Breast epithelium (tissue), 3 donors: Measurements from ENCODE around the gene SMARCA2.

Experiments
- CTCF ChIP-seq, 3 donors: fragments of 450-650 bp; IDR thresholded peaks; one replicate each; pipeline ENCODE4 v1.5.1; 2016 to 2017; ENCODE audit warnings: antibody characterized with exemption in 3 of 3, mild to moderate bottlenecking in 3 of 3, moderate library complexity in 3 of 3
- POLR2A ChIP-seq: fragments of 450-650 bp; IDR thresholded peaks from one replicate; pipeline ENCODE4 v1.6.1; 2016; ENCODE audit warnings: antibody characterized with exemption, mild to moderate bottlenecking, moderate library complexity
- POLR2AphosphoS5 ChIP-seq, 3 donors: sonication (generic); formaldehyde crosslinking; IDR thresholded peaks; one replicate each; pipeline ENCODE4 v1.6.1; 2017; ENCODE audit warnings: antibody characterized with exemption in 3 of 3

DNA sequence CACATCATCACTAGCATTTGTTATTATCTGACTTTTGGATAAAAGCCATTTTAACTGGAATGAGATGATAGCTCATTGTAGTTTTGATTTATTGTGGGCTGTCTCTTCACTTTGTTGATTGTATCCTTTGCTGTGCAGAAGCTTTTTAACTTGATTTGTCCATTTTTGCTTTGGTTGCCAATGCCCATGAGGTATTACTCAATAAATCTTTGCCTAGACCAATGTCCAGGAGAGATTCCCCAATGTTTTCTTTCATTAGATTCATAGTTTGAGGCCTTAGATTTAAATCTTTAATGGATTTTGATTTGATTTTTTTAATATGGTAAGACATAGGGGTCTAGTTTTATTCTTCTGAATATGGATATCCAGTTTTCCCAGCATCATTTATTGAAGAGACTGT lies 28.8 kb upstream of the SMARCA2 start:
- TF ChIP-seq CTCF (IDR thresholded peaks at IDR 0.05) (no peak), POLR2A (no peak), POLR2AphosphoS5 (IDR thresholded peaks at IDR 0.05) (no peak)
